GM21529 (cell line): Measurements from ENCODE around the gene EYA4.

Experiments used
- ATAC-seq: cut with Tn5 transposase; IDR thresholded peaks from one replicate; pipeline ENCODE4 v1.9.1; 2021; ENCODE audit not compliant: unreplicated experiment

The EYA4 gene

GRCh38 chr6:133348846-133349245, 107.7 kb downstream of the EYA4 start:
- ATAC-seq, result no peak

DNA sequence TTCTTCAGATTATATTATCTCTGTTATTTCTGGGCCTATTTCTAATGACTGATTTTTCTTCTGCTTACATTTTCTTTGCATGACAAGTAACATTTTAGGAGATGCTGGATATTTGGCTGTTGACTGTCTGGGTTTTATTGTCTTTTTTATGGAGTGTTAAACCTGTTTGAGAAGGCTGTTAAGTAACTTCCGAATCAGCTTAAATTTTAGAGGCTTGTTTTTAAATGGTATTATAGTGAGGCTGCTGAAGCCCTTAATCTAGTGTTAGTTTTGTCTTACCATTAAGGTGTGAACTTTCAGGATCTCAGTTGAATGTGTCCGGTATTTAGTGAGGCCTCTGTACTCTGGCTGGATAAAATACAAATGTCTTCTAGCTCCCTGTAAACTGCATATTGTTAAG, 109.8 kb downstream of the EYA4 start:
- ATAC-seq, result no peak

DNA sequence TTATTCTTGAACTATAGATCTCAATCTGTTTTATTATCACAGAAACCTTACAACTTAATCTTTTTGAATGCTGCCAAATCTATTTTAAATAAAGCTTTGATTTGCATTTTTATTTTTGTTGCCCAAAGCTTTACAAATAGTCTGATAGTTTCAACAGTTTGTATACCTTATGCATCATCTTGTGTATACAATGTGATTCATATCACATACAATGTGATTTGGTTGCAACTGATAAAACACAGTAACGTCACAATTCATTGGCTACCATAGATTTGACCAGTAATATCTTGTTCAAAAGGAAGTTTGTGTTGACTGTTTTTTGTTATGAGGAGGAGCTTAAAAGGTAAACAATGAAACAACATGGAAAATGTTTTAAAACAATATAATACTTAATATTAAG, 110.9 kb downstream of the EYA4 start:
- ATAC-seq, result no peak

GRCh38 chr6:133353061-133353460, 111.9 kb downstream of the EYA4 start:
- no peak for ATAC-seq

DNA sequence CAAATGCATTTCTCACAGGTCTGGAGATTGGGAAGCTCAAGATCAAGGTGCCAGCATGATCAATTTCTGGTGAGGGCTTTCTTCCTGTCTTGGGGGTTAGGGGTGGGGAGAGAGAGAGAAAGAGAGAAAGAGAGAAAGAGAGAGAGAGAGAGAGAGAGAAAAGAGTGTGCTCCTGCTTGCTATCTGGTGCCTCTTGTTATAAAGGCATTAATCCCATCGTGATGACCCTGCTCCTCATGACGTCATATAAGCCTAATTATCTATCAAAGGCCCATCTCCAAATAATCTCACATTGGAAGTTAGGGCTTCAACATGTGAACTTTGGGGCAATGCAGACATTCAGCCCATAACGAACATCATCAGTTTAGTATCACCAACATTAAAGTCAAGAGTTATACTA, 114.8 kb downstream of the EYA4 start:
- no peak for ATAC-seq

- ATAC-seq, result no peak
These were observed 117.5 kb downstream of the EYA4 start for GRCh38 chr6:133358574-133359150.

DNA sequence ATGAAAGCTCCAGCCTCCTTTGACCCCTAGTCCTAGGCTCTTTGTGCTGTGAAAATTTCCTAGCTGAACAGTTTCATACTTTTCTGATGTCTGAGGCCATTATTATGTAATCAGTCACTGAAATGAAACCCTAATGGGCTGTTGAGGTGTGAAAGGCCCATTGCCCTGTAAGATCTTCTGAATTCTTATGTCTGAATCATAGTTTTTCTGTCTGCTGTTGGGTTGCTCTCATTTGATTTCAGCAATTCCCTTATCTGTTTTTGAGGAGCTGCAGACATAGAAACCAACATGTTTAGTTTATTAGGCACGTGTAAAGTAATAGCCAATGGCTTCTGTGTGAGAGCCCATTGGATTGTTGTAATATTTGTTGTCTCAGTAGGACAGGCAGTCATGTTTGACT, 118.1 kb downstream of the EYA4 start:
- no peak for ATAC-seq

- ATAC-seq, result no peak
These were observed 118.6 kb downstream of the EYA4 start for GRCh38 chr6:133359760-133360159.

DNA sequence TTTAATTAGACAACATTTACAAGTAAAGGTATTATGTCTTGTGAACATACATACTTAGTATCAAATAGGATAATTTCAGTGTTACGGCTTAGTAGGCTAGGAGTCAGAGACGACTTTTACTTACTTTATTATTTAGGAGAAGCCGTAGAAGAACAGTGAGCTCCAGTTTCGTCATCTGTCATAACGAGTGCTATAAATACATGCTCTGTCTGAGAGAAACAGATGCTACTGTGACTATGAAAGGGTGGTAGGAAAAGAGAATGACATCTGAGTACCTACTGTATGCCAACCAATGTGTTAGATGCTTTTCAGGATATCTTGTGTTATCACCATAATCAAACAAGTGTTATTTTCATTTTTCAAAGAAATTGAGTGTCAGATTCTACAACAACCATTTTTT, 119.0 kb downstream of the EYA4 start:
- no peak for ATAC-seq

DNA sequence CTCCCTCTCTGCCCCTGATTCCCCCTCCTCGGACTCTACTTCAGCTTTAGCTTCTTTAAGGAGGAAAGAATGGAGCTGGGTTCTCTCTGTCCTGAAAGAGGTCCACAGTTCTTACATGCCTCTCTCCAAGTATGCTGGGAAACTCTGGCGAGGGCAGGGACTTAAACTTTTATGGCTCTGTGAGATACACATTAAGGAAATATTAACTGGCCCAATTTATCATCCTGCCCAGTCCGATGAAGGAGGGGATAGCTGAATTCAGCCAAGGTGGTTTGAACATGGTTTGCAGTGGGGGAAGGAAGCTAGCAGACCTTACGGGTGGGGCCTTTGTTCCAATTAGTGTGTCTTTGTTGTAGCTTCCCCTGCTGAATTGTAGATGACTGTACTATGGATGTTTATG, 121.7 kb downstream of the EYA4 start:
- ATAC-seq, result no peak

GRCh38 chr6:133368664-133369063, 127.5 kb downstream of the EYA4 start:
- no peak for ATAC-seq

DNA sequence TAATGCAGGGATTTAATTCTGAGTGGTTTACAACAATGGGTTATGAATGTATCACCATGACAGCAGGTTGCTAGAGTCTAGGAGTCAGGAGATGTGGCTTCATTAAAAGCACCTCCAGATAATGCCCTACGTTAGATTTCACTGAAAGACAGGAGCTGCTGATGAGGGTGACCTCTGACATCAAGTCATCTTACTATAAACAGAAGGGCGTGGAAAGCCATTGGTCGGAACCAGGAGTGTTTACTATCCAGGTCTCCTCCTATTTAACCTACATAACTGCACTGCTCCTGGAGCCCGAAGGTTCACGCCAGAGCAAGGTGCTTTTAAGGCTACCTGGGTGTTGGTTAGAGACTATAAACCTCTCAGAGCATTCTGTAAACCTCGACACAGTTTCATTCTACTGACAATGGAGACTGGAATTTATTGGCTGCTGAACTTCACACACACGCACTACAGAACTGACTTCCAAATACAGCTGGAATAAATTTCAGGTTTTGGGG, 128.7 kb downstream of the EYA4 start:
- ATAC-seq, result no peak

GRCh38 chr6:133376743-133377142, 135.6 kb downstream of the EYA4 start:
- no peak for ATAC-seq

DNA sequence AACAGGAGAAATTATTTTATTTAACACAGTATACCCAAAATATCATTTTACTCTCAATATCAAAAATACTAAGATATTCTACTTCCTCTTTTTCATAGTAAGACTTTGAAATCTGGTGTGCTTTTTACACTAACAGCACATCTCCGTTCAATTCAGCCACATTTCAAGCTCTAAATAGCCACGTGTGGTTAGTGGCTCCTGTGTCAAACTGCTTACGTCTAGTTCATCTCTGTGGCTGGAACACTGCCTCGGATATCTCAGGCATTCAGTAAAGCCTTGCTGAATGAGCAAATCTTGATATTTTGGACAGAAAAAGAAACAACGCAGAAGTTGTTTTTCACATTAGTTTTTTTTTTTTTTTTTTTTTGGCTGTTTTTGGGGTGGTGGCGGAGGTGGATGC, 136.1 kb downstream of the EYA4 start:
- no peak for ATAC-seq

DNA sequence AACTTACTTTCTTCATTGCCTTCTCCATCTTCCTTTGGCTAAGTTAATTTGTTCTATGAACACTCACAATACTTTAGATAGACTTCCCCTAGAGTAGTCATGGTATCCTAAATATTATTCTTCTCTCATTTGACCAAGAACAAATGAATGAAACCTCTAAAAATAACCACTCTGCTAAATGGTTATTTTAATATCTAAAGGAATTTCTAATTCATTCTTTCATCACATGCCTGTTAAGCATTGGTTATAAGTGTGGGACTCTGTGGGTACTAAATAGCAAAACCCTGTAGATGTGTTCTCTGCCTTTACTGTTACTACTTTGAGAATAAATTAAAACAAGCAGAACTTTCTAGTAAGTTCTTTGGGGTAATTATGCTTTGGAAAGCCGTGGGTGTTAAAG, 138.9 kb downstream of the EYA4 start:
- ATAC-seq, result no peak

DNA sequence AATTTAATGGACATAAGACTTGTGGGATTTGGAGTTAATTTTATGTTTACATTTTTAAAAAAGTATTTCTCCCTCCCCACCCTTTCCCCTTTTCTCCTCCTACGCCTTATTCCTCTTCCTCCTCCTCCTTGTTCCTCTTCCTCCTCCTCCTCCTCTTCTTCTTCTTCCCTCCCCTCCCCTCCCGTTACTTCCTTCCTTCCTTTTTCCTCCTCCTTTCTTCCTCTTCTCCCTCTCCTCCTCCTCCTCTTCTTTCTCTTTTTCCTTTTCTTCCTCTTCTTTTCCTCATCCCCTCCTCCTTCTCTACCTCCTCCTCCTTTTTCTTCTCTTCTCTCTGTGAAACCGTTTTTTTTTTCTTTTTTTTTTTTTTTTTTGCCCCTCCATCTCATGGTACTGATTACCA, 139.6 kb downstream of the EYA4 start:
- no peak for ATAC-seq

GRCh38 chr6:133388731-133389130, 147.6 kb downstream of the EYA4 start:
- no peak for ATAC-seq

- no peak for ATAC-seq
These were observed 149.0 kb downstream of the EYA4 start for GRCh38 chr6:133390168-133390567.

DNA sequence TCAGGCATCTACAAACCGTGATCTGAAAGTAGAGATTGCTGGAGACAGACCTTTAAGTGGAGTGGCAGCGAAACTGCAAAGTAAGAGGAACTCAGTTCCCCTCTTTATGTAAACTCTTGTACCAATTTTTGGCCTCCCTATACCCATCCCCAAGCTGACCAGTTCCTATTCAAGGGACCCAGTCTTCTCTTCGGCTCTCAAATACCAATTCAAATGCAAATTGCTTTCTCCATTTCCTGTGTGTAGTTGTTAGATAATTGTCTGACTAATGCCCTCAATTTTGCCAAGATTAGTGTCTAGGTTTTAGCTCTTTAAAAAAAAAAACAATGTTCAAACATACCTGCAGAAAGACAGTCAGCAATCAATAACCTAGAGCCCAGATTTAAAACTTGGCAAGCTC, 150.9 kb downstream of the EYA4 start:
- no peak for ATAC-seq

GRCh38 chr6:133392641-133393040, 151.5 kb downstream of the EYA4 start:
- ATAC-seq, result no peak

DNA sequence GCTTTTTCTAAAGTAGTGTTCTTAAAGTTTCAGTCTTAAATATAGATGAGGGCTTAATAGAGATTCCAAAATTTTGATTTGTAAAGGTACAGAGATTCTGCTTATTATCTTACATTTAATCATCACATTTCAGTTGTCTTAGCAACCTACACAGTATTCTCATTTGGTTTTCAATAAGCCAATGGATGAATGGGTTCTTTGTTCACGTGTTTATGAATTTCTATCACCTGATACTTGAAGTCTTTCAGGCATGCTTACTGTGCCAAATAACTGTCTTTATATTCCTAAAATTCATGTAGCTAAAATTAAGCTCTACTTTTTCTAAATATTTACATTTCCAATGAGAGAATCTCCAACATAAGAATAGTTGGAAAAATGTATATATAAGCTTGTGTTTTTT, 152.7 kb downstream of the EYA4 start:
- ATAC-seq, result no peak

DNA sequence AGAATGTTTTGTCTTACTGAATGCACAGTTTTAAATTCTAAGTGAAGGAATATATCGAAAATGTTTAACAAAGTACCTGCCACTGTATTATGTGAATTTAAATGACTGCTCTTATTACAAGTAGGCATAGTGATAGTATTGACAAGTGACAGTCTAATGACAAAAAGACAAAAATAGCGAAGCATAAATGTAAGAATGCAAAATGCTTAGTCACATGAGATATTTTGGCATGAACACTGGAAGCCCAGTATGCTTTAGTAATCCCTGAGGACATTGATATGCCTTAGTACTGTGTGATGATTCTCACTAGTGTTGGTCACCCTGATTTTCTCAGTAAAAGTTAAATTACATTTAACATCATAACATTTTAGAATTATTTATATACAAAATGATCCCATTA, 153.5 kb downstream of the EYA4 start:
- ATAC-seq, result no peak

- ATAC-seq, result no peak
These were observed 155.3 kb downstream of the EYA4 start for GRCh38 chr6:133396233-133396983.
